Natural killer cell (primary cell): Measurements from ENCODE around the gene SIGLEC9. TPM values are rescaled to one million over a fixed set of nuclear protein-coding genes. Genes with fewer than 3 reads are reported as not detected.

ENCODE experiments used
- ATAC-seq, 3 donors: fragments of 150-1000 bp in 2 of 3; fragments of 200-7000 bp in 1 of 3; cut with Tn5 transposase; 1 replicate in 1 of 3; 2 replicates in 2 of 3; pipeline ENCODE4 v1.10.0; 2021; ENCODE audit warnings: mild to moderate bottlenecking in 2 of 3, moderate library complexity in 2 of 3
- DNase-seq, 2 donors: peaks; one replicate each; pipeline versions ENCODE4 v3.0.0 to v3.0.0-alpha.2; 2013 to 2021; ENCODE audit warnings: mixed read lengths in 1 of 2
- H3K27ac ChIP-seq: one replicate; pipeline ENCODE4 v1.5.1; 2013; ENCODE audit warnings: mild to moderate bottlenecking, low read length
- H3K27me3 ChIP-seq: one replicate; pipeline ENCODE4 v1.6.1; 2013; ENCODE audit warnings: low read length; ENCODE audit not compliant: control insufficient read depth, insufficient read depth
- H3K36me3 ChIP-seq: one replicate; pipeline ENCODE4 v1.6.1; 2013; ENCODE audit warnings: low read length; ENCODE audit not compliant: control insufficient read depth, insufficient read depth
- H3K4me1 ChIP-seq: one replicate; pipeline ENCODE4 v1.6.1; 2013; ENCODE audit warnings: low read length; ENCODE audit not compliant: control insufficient read depth, insufficient read depth
- H3K4me3 ChIP-seq: one replicate; pipeline ENCODE4 v1.5.1; 2013; ENCODE audit warnings: low read length
- H3K9me3 ChIP-seq: one replicate; pipeline ENCODE4 v1.6.1; 2013; ENCODE audit warnings: low read length; ENCODE audit not compliant: control insufficient read depth, insufficient read depth
- H3K27ac Mint-ChIP-seq, 2 donors: one replicate each; pipeline ENCODE4 v1.8.0; 2022; ENCODE audit warnings: mild to moderate bottlenecking in 2 of 2, mixed read lengths in 2 of 2, moderate library complexity in 1 of 2
- H3K27me3 Mint-ChIP-seq, 2 donors: one replicate each; pipeline ENCODE4 v1.8.0; 2022; ENCODE audit warnings: low read depth in 2 of 2, mixed read lengths in 2 of 2
- H3K36me3 Mint-ChIP-seq: one replicate; pipeline ENCODE4 v1.8.0; 2022; ENCODE audit warnings: mixed read lengths
- H3K4me1 Mint-ChIP-seq, 2 donors: one replicate each; pipeline ENCODE4 v1.8.0; 2022; ENCODE audit warnings: mixed read lengths in 2 of 2
- H3K4me3 Mint-ChIP-seq: one replicate; pipeline ENCODE4 v1.8.0; 2022; ENCODE audit warnings: mild to moderate bottlenecking, moderate library complexity, mixed read lengths
- H3K9me3 Mint-ChIP-seq, 2 donors: one replicate each; pipeline ENCODE4 v1.8.0; 2022; ENCODE audit warnings: mixed read lengths in 2 of 2
- CTCF ChIP-seq: fragments of 200-600 bp; IDR thresholded peaks from one replicate; pipeline ENCODE4 v1.8.0; 2022; ENCODE audit warnings: antibody characterized with exemption
- WGBS: methylation state at CpG from one replicate; pipeline ENCODE4 v1.1.7; 2013; ENCODE audit warnings: missing lambda C conversion rate; ENCODE audit not compliant: insufficient coverage; 5-methylcytosine and 5-hydroxymethylcytosine counted together
- intact Hi-C: fragments of 100-400 bp; cut with micrococcal nuclease; formaldehyde crosslinking; loops from one replicate; pipeline ENCODE4 v1.14.2; 2022
- total RNA-seq, 4 donors: library from RNA; stranded (reverse); fragments of 120-200 nt in 1 of 4; gene quantifications; one replicate each; pipeline versions ENCODE4 v1.2.3 to v1.2.4, GENCODE V29; 2013 to 2022

SIGLEC9 gene
- total RNA-seq, 3 donors from 2014 or later (not counting 1 experiment from before 2014, with no cell fraction given), result 13.0 to 15.3 (median 13.8) TPM

- peak; percentile 78 for TF ChIP-seq CTCF
- H3K4me1 ChIP-seq, result peaks cover 29% of the 10 kb centered on the region
- peaks cover 16 to 22% of the 10 kb centered on the region in 2 donors for H3K4me1 Mint-ChIP-seq
- no peak overlapping the region for H3K4me3 Mint-ChIP-seq
- DNase-seq (peak; percentile 32 to 68), ATAC-seq (peak in 1 of 3 donors; percentile 32)
- H3K36me3 Mint-ChIP-seq, result no peaks in the 10 kb centered on the region
- no peaks in the 10 kb centered on the region for H3K27me3 ChIP-seq
- peaks cover 9% of the 10 kb centered on the region for H3K36me3 ChIP-seq
- no peaks in the 10 kb centered on the region for H3K9me3 ChIP-seq
- H3K27ac ChIP-seq, result no peak overlapping the region
- WGBS, result 47% methylated on average over 15 of the region's 15 CpGs
- no peak overlapping the region for H3K4me3 ChIP-seq
- no peaks in the 10 kb centered on the region for H3K9me3 Mint-ChIP-seq
- no peaks in the 10 kb centered on the region for H3K27me3 Mint-ChIP-seq
- H3K27ac Mint-ChIP-seq, result no peak overlapping the region
- intact Hi-C loops, result loop anchor here (5.0 to 10.0 kb wide), 2 partner anchors 72 to 160 kb away; no protein-coding TSS in a partner anchor
Observed at GRCh38 chr19:51094696-51095279, 29.9 kb upstream of the SIGLEC9 start.

GRCh38 chr19:51096473-51097165 lies 28.1 kb upstream of the SIGLEC9 start:
- Mint-ChIP-seq H3K9me3 (no peaks in the 10 kb centered on the region), H3K4me1 (peaks cover 19 to 26% of the 10 kb centered on the region in 2 donors), H3K27ac (peak overlapping the region in 1 of 2 donors; percentile 14), H3K4me3 (no peak overlapping the region), H3K36me3 (no peaks in the 10 kb centered on the region), H3K27me3 (no peaks in the 10 kb centered on the region)
- Histone ChIP-seq H3K36me3 (peaks cover 17% of the 10 kb centered on the region), H3K9me3 (no peaks in the 10 kb centered on the region), H3K4me1 (peaks cover 29% of the 10 kb centered on the region), H3K27me3 (no peaks in the 10 kb centered on the region), H3K27ac (no peak overlapping the region), H3K4me3 (no peak overlapping the region)
- no peak for ATAC-seq
- intact Hi-C loops, result loop anchor here (10.0 kb wide), 1 partner anchor 162 kb away; no protein-coding TSS in a partner anchor
- DNase-seq, result peak in 1 of 2 donors; percentile 21
- no peak for TF ChIP-seq CTCF
- WGBS, result 89% methylated on average over 6 of the region's 6 CpGs

- Mint-ChIP-seq H3K4me1 (peaks cover 19 to 26% of the 10 kb centered on the region in 2 donors), H3K4me3 (peak overlapping the region; percentile 21), H3K27ac (peak overlapping the region in 1 of 2 donors; percentile 14), H3K9me3 (no peaks in the 10 kb centered on the region), H3K36me3 (no peaks in the 10 kb centered on the region), H3K27me3 (no peaks in the 10 kb centered on the region)
- peaks cover 29% of the 10 kb centered on the region for H3K4me1 ChIP-seq
- DNase-seq, result peak; percentile 67 to 78
- no peak overlapping the region for H3K4me3 ChIP-seq
- peak; percentile 59 to 70 (median 61) for ATAC-seq
- H3K36me3 ChIP-seq, result peaks cover 21% of the 10 kb centered on the region
- TF ChIP-seq CTCF, result peak; percentile 47
- H3K27ac ChIP-seq, result no peak overlapping the region
- intact Hi-C loops, result loop anchor here (10.0 kb wide), 1 partner anchor 162 kb away; no protein-coding TSS in a partner anchor
- WGBS, result 21% methylated on average over 5 of the region's 8 CpGs
- no peaks in the 10 kb centered on the region for H3K9me3 ChIP-seq
- no peaks in the 10 kb centered on the region for H3K27me3 ChIP-seq
Observed at GRCh38 chr19:51097166-51097738, 27.5 kb upstream of the SIGLEC9 start.
